ENCODE data around the gene CTDNEP1.
"Not testable (repeated sequence)": the region's sequence is repeated elsewhere in the genome, so short reads cannot be mapped to it uniquely, and the experiment has no call there.

CTDNEP1 gene

GRCh38 chr17:7243838-7244237 is 7.7 kb downstream of the CTDNEP1 start:
- DNase-seq, result not testable (repeated sequence)

GRCh38 chr17:7243453-7243729 is 8.1 kb downstream of the CTDNEP1 start:
- DNase-seq, result no peak

- DNase-seq, result peak; percentile 96
Measured at GRCh38 chr17:7242717-7243452, 8.6 kb downstream of the CTDNEP1 start.

DNA sequence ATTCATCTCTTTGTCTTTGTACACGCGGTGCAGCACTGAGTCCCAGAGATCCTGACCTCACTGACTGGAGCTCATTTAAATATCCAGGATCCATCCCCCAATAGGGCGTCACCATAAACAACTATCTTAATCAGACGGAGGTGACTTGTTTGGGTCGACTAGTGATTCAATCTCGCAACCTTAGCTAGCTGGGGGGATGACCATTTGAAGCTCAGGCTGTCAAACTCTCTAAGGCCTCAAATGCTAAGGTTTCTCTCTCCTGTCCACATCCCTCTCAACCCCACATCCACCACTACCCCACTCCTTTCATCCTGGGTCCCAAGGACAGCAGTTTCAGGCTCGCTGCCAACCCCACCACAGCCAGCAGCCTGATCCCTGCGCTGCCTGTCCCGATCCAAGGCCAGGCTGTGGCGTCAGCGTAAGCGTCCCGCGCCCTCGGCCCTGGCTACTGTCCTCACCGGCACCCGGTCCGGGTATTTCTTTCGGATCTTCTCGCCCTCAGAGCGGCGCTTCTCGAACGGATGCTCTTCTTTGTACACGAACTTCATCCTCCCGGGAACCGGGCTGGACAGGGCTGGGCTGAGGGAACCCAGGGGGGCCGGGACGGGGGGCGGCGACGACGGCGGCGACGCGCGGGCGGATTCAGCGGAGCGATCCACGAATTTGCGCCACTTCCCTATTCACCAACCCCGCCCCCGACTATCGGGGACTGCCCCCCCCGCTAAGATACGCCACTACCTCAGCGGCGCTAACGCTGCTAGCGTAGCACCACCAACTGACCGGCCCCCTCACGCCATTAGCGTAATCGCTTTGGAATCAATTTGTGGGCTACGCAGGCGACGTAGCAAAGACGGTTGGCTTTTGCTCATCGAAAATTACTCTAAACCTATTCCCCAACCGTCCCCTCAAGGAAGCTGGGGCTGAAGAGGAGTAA is 9.5 kb downstream of the CTDNEP1 start, which contains the start of gene GABARAP:
Gene GABARAP, minus strand, starts transcription at position 667 of the 934 bp plus-strand sequence. Its CDS starts 119 bp downstream, at position 548.
- peak; percentile 92 for DNase-seq

- DNase-seq, result no peak
Measured at GRCh38 chr17:7241090-7241733, 10.3 kb downstream of the CTDNEP1 start.

- no peak for DNase-seq
Measured at GRCh38 chr17:7240375-7240774, 11.2 kb downstream of the CTDNEP1 start.

GRCh38 chr17:7239091-7240027 is 12.2 kb downstream of the CTDNEP1 start, which contains the start of gene PHF23:
TSS of gene PHF23 (minus strand) at chr17:7239457. CDS start at chr17:7239279, 178 bp downstream.
- DNase-seq, result peak; percentile 100

- DNase-seq, result peak; percentile 47
Measured at GRCh38 chr17:7238420-7239090, 13.0 kb downstream of the CTDNEP1 start.

- DNase-seq, result peak; percentile 77
Measured at GRCh38 chr17:7237761-7238419, 13.6 kb downstream of the CTDNEP1 start.

DNA sequence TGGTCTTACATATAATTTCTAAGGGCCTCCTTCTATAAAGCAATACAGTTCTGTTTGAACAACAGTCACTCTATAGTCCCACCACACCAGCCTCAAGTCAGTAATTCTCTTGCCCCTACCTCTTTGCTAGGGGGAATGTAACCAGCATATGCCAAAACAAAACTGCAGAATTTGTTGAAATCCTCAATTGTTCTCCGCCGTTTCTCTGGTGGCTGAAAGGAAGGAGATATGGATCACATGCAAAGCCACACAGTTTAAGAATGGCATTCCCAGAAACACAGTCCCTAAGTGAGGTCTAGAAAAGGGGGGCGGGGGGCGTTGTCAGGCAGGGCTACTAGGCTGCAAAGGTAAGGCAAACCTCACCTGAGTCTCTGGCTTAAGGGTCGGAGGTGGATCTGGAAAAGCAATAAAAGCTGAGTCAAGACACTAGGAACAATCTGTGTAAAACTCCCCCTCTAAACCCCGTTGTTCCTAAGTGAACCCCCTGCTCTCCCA is 14.2 kb downstream of the CTDNEP1 start:
- no peak for DNase-seq

DNA sequence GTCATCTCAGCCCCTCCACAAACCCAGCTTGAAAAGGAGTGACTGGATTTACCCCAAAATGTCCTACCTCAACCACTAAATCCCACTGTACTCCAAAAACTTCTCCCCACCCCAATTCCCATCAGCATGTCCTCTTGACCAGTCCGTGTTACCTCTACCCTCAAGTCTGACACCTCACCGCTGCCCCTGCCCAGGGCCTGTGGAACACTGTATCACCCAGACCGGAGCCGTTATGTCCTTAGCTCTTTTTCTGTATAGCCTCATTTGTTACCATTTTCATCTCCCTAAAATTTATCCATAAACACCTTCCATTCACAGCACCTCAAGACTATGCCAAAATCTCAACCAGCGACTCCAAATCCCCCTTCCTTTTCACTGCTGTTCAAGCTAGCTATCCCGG is 14.7 kb downstream of the CTDNEP1 start:
- DNase-seq, result no peak

GRCh38 chr17:7235693-7236665 is 15.6 kb downstream of the CTDNEP1 start:
- DNase-seq, result no peak

GRCh38 chr17:7234083-7234951 is 17.2 kb downstream of the CTDNEP1 start, which contains the start of gene DVL2:
TSS of gene DVL2 (minus strand) at chr17:7234517. CDS start at chr17:7234262, 255 bp downstream.
- peak; percentile 96 for DNase-seq

GRCh38 chr17:7233701-7234082 is 17.8 kb downstream of the CTDNEP1 start:
- DNase-seq, result no peak

GRCh38 chr17:7232114-7232513 is 19.4 kb downstream of the CTDNEP1 start:
- no peak for DNase-seq

GRCh38 chr17:7229504-7229903 is 22.0 kb downstream of the CTDNEP1 start:
- DNase-seq, result no peak

- no peak for DNase-seq
Measured at GRCh38 chr17:7228920-7229319, 22.6 kb downstream of the CTDNEP1 start.

Data from fibroblast of skin of abdomen (primary cell).